SH-SY5Y (cell line): ENCODE measurements around the gene ASB16.

Experiments used
- GATA2 ChIP-seq: IDR thresholded peaks from 2 replicates; pipeline ENCODE4 v1.6.1; 2011; ENCODE audit warnings: mild to moderate bottlenecking, low read depth, low read length
- GATA3 ChIP-seq: IDR thresholded peaks from 2 replicates; pipeline ENCODE4 v1.6.1; 2011; ENCODE audit warnings: low read depth, mild to moderate bottlenecking, low read length, moderate library complexity

DNA sequence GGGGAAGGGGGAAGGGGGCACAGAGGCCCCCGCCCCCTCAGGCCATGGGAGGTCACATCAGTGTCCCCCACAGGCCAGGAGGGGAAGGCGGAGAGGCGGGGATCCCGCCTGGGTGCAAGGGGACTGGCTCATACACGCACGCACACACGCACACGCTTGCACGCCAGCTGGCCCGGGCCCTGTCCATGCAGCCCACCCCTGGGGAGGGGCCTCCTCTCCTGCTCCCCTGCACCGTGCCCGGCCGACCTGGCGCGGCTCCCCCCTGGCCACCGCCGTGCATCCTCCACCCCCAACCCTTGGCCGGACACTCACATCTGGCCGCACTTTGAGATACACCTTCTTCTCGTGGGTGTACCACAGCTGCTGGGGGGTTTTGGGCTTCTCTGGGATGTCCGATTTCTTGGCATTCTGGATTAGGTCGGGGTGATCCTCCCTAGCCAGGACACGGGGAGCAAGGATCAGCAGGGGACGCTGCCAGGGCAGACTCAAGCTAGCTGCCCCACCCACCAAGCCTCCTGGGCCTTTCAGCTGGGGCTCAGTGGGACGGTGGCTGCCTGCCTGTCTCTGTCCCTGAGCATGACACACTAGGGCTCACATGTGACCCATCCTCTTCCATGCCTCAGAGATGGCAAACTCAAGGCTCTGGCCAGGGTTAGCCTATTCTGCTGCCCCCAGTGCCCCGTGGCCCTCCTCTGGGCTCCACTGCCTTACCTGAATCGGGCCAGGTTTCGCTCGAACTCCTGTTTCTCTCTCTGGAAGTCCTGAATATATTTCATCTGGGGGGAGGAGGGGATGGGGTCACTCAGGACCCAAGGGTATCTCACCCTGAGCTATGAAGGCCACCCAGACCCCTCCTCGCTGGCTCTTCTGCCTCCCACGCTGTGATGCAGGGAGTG is 42.3 kb downstream of the ASB16 start:
- TF ChIP-seq GATA2 = no peak
- no peak for TF ChIP-seq GATA3
